HepG2 (cell line): ENCODE results near the gene SDC4. TPM values are rescaled to one million over a fixed set of nuclear protein-coding genes. Genes with fewer than 3 reads are reported as not detected.

Source experiments
- FOSL1 ChIP-seq: sonication (generic); formaldehyde crosslinking; IDR thresholded peaks from 2 replicates; pipeline ENCODE4 v1.9.0; 2021; ENCODE audit warnings: missing genetic modification reagents, borderline replicate concordance
- HCFC1 ChIP-seq: fragments of 150-350 bp; IDR thresholded peaks from 2 replicates; pipeline ENCODE4 v1.6.1; 2014; ENCODE audit warnings: low read depth, low read length
- KDM3A ChIP-seq: IDR thresholded peaks from 2 replicates; pipeline ENCODE4 v1.6.1; 2018; ENCODE audit warnings: low read depth, missing compliant biosample characterization
- MBD4 ChIP-seq: IDR thresholded peaks from 2 replicates; pipeline ENCODE4 v1.6.1; 2012; ENCODE audit warnings: low read length, inconsistent platforms, borderline replicate concordance
- MED13 ChIP-seq: sonication (generic); formaldehyde crosslinking; IDR thresholded peaks from 2 replicates; pipeline ENCODE4 v1.5.0; 2020; ENCODE audit warnings: missing genetic modification reagents
- RCOR2 ChIP-seq: IDR thresholded peaks from 2 replicates; pipeline ENCODE4 v1.6.1; 2016; ENCODE audit warnings: missing biosample characterization, missing genetic modification reagents
- RFX3 ChIP-seq: IDR thresholded peaks from 2 replicates; pipeline ENCODE4 v1.6.1; 2016; ENCODE audit warnings: missing biosample characterization, missing genetic modification reagents
- SUZ12 ChIP-seq: fragments of 150-350 bp; IDR thresholded peaks from 2 replicates; pipeline ENCODE4 v1.6.1; 2014; ENCODE audit warnings: low read depth, low read length
- TBP ChIP-seq: sonication (generic); formaldehyde crosslinking; IDR thresholded peaks from 2 replicates; pipeline ENCODE4 v1.5.0; 2020; ENCODE audit warnings: missing genetic modification reagents
- TMF1 ChIP-seq: sonication (generic); formaldehyde crosslinking; IDR thresholded peaks from 2 replicates; pipeline ENCODE4 v1.8.1; 2022; ENCODE audit warnings: low read depth, missing genetic modification reagents
- ZFP62 ChIP-seq: sonication (generic); formaldehyde crosslinking; IDR thresholded peaks from 2 replicates; pipeline ENCODE4 v1.4.0; 2020; ENCODE audit warnings: missing genetic modification reagents
- ZNF335 ChIP-seq: sonication (generic); formaldehyde crosslinking; IDR thresholded peaks from 2 replicates; pipeline ENCODE4 v1.4.0; 2020; ENCODE audit warnings: missing genetic modification reagents
- ZNF839 ChIP-seq: sonication (generic); formaldehyde crosslinking; IDR thresholded peaks from 2 replicates; pipeline ENCODE4 v1.4.0; 2020; ENCODE audit warnings: missing genetic modification reagents, mild to moderate bottlenecking, borderline replicate concordance
- polyA plus RNA-seq, 8 experiments: library from polyadenylated mRNA; depleted of rRNA in 3 of 8; stranded (reverse) in 7 of 8; unstranded in 1 of 8; fragments of >200 nt; fragmentation: Illumina TruSeq in 4 of 8; extraction: Trizol in 4 of 8; gene quantifications; 2 replicates each; pipeline versions ENCODE4 v1.2.1 to v1.2.3, GENCODE V29; 2011 to 2016; ENCODE audit warnings: low read depth in 4 of 8, missing spikeins in 1 of 8, mixed read lengths in 1 of 8; ENCODE audit not compliant: insufficient read depth in 1 of 8
- total RNA-seq, 5 experiments: library from RNA; depleted of rRNA; stranded (reverse); fragments of >200 nt; fragmentation: Illumina TruSeq; extraction: Trizol; gene quantifications; 2 replicates each; pipeline ENCODE4 v1.2.3, GENCODE V29; 2016; ENCODE audit warnings: low read depth in 1 of 5
- TF ChIP-seq, protein P1 (sequence below): sonication (generic); formaldehyde crosslinking; IDR thresholded peaks from 2 replicates; pipeline ENCODE4 v1.8.0; 2022; ENCODE audit warnings: missing genetic modification reagents, low read depth, mild to moderate bottlenecking, borderline replicate concordance
- TF ChIP-seq, protein P2 (sequence below): sonication (generic); formaldehyde crosslinking; IDR thresholded peaks from 2 replicates; pipeline ENCODE4 v1.4.0; 2020; ENCODE audit warnings: mild to moderate bottlenecking, low read depth, missing genetic modification reagents
- TF ChIP-seq, protein P3 (sequence below): sonication (generic); formaldehyde crosslinking; IDR thresholded peaks from 2 replicates; pipeline ENCODE4 v1.4.0; 2020; ENCODE audit warnings: missing genetic modification reagents, borderline replicate concordance
- TF ChIP-seq, protein P4 (sequence below): sonication (generic); formaldehyde crosslinking; IDR thresholded peaks from one replicate; pipeline ENCODE4 v1.5.1; 2020; ENCODE audit warnings: mild to moderate bottlenecking, missing genetic modification reagents; ENCODE audit errors: not compliant biosample characterization

The SDC4 gene
- total and polyA plus RNA-seq, 2 of the 13 experiments (the other 11 are each of a cell fraction or from before 2014, with no cell fraction given), result 49.0 to 65.1 TPM

DNA sequence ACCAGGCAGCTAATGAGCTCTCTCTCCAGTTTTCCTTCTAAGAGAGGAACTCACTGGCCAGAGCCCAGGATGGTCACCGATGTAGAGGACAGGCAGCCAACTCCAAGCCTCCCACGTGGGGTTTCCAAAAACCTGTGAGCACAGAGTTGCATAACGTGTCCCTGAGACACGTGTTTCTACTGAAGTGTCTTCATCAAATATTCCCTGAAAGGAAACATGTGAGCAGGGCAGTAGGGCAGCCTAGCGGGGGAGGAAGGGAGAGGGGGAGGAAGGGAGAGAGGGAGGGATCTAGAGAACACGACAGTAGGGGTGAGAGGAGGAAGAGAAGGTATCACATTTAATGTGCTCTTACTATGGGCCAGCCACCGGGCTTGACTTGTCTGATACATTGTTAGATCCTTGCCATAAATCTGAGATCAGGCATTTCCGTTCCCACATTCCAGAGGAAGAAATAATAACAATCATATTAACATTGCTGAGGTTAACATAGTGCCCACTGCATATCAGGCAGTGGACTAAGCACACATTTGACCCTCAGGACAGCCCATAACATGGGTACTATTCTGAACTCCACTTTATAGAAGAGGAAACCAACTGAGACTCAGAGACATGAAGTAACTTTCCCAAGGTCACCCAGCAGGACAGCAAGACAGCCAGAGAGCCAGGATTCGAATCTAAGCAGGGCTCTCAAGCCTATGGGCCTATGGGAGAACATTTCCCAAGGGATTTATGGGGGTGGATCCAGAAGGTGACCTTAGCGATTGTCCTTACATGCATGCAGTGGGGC lies 10.3 kb upstream of the SDC4 start (continued):
- TF ChIP-seq FOSL1 (CRISPR knock-in tag), result no peak
- no peak for TF ChIP-seq ZNF335 (CRISPR knock-in tag)
- TF ChIP-seq, protein P1, sequence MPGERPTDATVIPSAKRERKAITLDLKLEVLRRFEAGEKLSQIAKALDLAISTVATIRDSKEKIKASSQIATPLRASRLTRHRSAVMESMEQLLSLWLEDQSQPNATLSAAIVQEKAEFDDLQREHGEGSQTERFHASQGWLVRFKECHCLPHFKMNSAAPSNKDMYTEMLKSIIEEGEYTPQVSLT (CRISPR knock-in tag), result no peak
- TF ChIP-seq MED13 (CRISPR knock-in tag), result 0 out of 2 replicates have a peak, but pooled peaks have one; percentile 16
- no peak for TF ChIP-seq TBP
- TF ChIP-seq HCFC1, result no peak
- no peak for TF ChIP-seq MBD4
- TF ChIP-seq, protein P2, sequence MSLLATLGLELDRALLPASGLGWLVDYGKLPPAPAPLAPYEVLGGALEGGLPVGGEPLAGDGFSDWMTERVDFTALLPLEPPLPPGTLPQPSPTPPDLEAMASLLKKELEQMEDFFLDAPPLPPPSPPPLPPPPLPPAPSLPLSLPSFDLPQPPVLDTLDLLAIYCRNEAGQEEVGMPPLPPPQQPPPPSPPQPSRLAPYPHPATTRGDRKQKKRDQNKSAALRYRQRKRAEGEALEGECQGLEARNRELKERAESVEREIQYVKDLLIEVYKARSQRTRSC, result no peak
- TF ChIP-seq ZNF839 (CRISPR knock-in tag), result no peak
- TF ChIP-seq ZFP62 (CRISPR knock-in tag), result no peak
- no peak for TF ChIP-seq KDM3A
- TF ChIP-seq, protein P3, sequence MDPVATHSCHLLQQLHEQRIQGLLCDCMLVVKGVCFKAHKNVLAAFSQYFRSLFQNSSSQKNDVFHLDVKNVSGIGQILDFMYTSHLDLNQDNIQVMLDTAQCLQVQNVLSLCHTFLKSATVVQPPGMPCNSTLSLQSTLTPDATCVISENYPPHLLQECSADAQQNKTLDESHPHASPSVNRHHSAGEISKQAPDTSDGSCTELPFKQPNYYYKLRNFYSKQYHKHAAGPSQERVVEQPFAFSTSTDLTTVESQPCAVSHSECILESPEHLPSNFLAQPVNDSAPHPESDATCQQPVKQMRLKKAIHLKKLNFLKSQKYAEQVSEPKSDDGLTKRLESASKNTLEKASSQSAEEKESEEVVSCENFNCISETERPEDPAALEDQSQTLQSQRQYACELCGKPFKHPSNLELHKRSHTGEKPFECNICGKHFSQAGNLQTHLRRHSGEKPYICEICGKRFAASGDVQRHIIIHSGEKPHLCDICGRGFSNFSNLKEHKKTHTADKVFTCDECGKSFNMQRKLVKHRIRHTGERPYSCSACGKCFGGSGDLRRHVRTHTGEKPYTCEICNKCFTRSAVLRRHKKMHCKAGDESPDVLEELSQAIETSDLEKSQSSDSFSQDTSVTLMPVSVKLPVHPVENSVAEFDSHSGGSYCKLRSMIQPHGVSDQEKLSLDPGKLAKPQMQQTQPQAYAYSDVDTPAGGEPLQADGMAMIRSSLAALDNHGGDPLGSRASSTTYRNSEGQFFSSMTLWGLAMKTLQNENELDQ, result no peak
- TF ChIP-seq RCOR2 (CRISPR knock-in tag), result peak; percentile 62; the same call in 1 of the 2 replicates
- no peak; the same call in 1 of the 2 replicates for TF ChIP-seq RFX3 (CRISPR knock-in tag)
- TF ChIP-seq, protein P4, sequence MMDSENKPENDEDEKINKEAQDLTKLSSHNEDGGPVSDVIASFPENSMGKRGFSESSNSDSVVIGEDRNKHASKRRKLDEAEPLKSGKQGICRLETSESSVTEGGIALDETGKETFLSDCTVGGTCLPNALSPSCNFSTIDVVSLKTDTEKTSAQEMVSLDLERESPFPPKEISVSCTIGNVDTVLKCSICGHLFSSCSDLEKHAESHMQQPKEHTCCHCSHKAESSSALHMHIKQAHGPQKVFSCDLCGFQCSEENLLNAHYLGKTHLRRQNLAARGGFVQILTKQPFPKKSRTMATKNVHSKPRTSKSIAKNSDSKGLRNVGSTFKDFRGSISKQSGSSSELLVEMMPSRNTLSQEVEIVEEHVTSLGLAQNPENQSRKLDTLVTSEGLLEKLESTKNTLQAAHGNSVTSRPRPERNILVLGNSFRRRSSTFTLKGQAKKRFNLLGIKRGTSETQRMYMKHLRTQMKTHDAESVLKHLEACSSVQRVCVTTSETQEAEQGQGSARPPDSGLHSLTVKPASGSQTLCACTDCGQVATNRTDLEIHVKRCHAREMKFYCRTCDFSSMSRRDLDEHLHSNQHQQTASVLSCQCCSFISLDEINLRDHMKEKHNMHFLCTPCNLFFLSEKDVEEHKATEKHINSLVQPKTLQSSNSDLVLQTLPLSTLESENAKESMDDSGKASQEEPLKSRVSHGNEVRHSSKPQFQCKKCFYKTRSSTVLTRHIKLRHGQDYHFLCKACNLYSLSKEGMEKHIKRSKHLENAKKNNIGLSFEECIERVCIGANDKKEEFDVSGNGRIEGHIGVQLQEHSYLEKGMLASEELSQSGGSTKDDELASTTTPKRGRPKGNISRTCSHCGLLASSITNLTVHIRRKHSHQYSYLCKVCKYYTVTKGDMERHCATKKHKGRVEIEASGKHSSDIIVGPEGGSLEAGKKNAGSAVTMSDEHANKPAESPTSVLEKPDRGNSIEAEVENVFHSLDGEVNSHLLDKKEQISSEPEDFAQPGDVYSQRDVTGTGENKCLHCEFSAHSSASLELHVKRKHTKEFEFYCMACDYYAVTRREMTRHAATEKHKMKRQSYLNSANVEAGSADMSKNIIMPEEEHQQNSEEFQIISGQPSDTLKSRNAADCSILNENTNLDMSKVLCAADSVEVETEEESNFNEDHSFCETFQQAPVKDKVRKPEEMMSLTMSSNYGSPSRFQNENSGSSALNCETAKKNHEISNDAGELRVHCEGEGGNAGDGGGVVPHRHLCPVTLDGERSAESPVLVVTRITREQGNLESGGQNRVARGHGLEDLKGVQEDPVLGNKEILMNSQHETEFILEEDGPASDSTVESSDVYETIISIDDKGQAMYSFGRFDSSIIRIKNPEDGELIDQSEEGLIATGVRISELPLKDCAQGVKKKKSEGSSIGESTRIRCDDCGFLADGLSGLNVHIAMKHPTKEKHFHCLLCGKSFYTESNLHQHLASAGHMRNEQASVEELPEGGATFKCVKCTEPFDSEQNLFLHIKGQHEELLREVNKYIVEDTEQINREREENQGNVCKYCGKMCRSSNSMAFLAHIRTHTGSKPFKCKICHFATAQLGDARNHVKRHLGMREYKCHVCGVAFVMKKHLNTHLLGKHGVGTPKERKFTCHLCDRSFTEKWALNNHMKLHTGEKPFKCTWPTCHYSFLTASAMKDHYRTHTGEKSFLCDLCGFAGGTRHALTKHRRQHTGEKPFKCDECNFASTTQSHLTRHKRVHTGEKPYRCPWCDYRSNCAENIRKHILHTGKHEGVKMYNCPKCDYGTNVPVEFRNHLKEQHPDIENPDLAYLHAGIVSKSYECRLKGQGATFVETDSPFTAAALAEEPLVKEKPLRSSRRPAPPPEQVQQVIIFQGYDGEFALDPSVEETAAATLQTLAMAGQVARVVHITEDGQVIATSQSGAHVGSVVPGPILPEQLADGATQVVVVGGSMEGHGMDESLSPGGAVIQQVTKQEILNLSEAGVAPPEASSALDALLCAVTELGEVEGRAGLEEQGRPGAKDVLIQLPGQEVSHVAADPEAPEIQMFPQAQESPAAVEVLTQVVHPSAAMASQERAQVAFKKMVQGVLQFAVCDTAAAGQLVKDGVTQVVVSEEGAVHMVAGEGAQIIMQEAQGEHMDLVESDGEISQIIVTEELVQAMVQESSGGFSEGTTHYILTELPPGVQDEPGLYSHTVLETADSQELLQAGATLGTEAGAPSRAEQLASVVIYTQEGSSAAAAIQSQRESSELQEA (CRISPR knock-in tag), result no peak
- TF ChIP-seq SUZ12, result no peak
- TF ChIP-seq TMF1 (CRISPR knock-in tag), result no peak
